H1 (cell line): ENCODE data around the gene SMIM17. TPM values are rescaled to one million over a fixed set of nuclear protein-coding genes. Genes with fewer than 3 reads are reported as not detected.
A peak's percentile ranks its signal among the peaks of the same experiment; 100 is the strongest.

Experiments used
- CTCF ChIA-PET: fragments of 300-600 bp; sonication (Branson Sonifier 250); formaldehyde crosslinking; loops from one replicate; lab custom pipeline; 2021; ENCODE audit not compliant: partially characterized antibody; lab: Charles Lee
- POLR2A ChIA-PET: fragments of 300-600 bp; sonication (Branson Sonifier 250); formaldehyde crosslinking; loops from one replicate; lab custom pipeline; 2021; ENCODE audit warnings: inconsistent platforms; ENCODE audit not compliant: partially characterized antibody; lab: Charles Lee
- DNase-seq, 2 experiments: peaks; one replicate each; pipeline versions ENCODE4 v3.0.0 to v3.0.0-alpha.2; 2010 to 2022; ENCODE audit warnings: low spot score in 2 of 2, low read depth in 1 of 2, mixed read lengths in 1 of 2
- FAIRE-seq: peaks from 2 replicates; lab custom pipeline; 2011; peaks lifted over from hg19 to GRCh38; lab: Jason Lieb, UNC
- H2AFZ ChIP-seq: 2 replicates; pipeline ENCODE4 v1.8.1; 2012; ENCODE audit warnings: low read length, inconsistent platforms
- H2AK5ac ChIP-seq: 2 replicates; pipeline ENCODE4 v1.6.1; 2013; ENCODE audit warnings: low read depth, low read length
- H2BK120ac ChIP-seq: replicated peaks from 2 replicates; pipeline ENCODE3; 2013; ENCODE audit warnings: low read depth, low read length, inconsistent platforms
- H2BK12ac ChIP-seq: 2 replicates; pipeline ENCODE4 v1.6.1; 2013; ENCODE audit warnings: low read depth, low read length
- H2BK15ac ChIP-seq: 2 replicates; pipeline ENCODE4 v1.6.1; 2013; ENCODE audit warnings: low read length
- H2BK20ac ChIP-seq: 2 replicates; pipeline ENCODE4 v1.6.1; 2013; ENCODE audit warnings: low read length
- H2BK5ac ChIP-seq: 2 replicates; pipeline ENCODE4 v1.6.1; 2013; ENCODE audit warnings: low read depth, low read length
- H3K14ac ChIP-seq: 2 replicates; pipeline ENCODE4 v1.6.1; 2013; ENCODE audit warnings: inconsistent platforms; ENCODE audit not compliant: insufficient read length
- H3K18ac ChIP-seq: 2 replicates; pipeline ENCODE4 v1.6.1; 2013; ENCODE audit warnings: low read length; ENCODE audit errors: extremely low read depth
- H3K23ac ChIP-seq: 2 replicates; pipeline ENCODE4 v1.6.1; 2013; ENCODE audit warnings: inconsistent platforms; ENCODE audit not compliant: insufficient read length
- H3K23me2 ChIP-seq: 2 replicates; pipeline ENCODE4 v1.6.1; 2013; ENCODE audit warnings: low read depth, low read length
- H3K27ac ChIP-seq: 2 replicates; pipeline ENCODE4 v1.6.1; 2011; ENCODE audit warnings: low read depth, low read length, inconsistent platforms
- H3K27me3 ChIP-seq, 4 experiments: replicated peaks in 1 of 4; 1 replicate in 1 of 4; 2 replicates in 3 of 4; pipeline versions ENCODE4 v1.6.1 to v1.8.1; 2011 to 2013; ENCODE audit warnings: low read length in 3 of 4, mild to moderate bottlenecking in 3 of 4, inconsistent platforms in 2 of 4, mixed read lengths in 2 of 4, moderate library complexity in 1 of 4; ENCODE audit not compliant: control insufficient read depth in 3 of 4, insufficient read depth in 3 of 4; ENCODE audit errors: extremely low read depth in 1 of 4
- H3K36me3 ChIP-seq, 4 experiments: 2 replicates each; pipeline versions ENCODE4 v1.6.1 to v1.8.1; 2011 to 2013; ENCODE audit warnings: mild to moderate bottlenecking in 4 of 4, low read length in 3 of 4, moderate library complexity in 2 of 4, control low read depth in 1 of 4, inconsistent platforms in 1 of 4; ENCODE audit not compliant: insufficient read depth in 4 of 4, control insufficient read depth in 2 of 4
- H3K4ac ChIP-seq: replicated peaks from 2 replicates; pipeline ENCODE3; 2013; ENCODE audit warnings: low read length, low read depth, mixed read lengths, inconsistent platforms; ENCODE audit not compliant: insufficient read length
- H3K4me1 ChIP-seq, 4 experiments: replicated peaks in 1 of 4; 1 replicate in 1 of 4; 2 replicates in 3 of 4; pipeline versions ENCODE4 v1.6.1 to v1.8.1; 2011 to 2013; ENCODE audit warnings: low read length in 3 of 4, inconsistent platforms in 2 of 4, mixed read lengths in 1 of 4; ENCODE audit not compliant: insufficient read depth in 4 of 4, control insufficient read depth in 3 of 4
- H3K4me2 ChIP-seq, 2 experiments: 2 replicates each; pipeline versions ENCODE4 v1.6.1 to v1.8.1; 2011 to 2013; ENCODE audit warnings: low read depth in 2 of 2, low read length in 2 of 2, control low read depth in 1 of 2, inconsistent platforms in 1 of 2, mild to moderate bottlenecking in 1 of 2; ENCODE audit not compliant: insufficient read depth in 1 of 2
- H3K4me3 ChIP-seq, 4 experiments: fragments of 200-600, 300-600 bp in 1 of 4; sonication (generic), shearing (Covaris generic), sonication (Bioruptor Twin) in 1 of 4; 2 replicates each; pipeline versions ENCODE4 v1.5.1 to v1.8.1; 2011 to 2016; ENCODE audit warnings: low read length in 4 of 4, low read depth in 3 of 4, control low read depth in 2 of 4, inconsistent platforms in 2 of 4, mild to moderate bottlenecking in 2 of 4, mixed read lengths in 1 of 4, moderate library complexity in 1 of 4; ENCODE audit not compliant: insufficient read depth in 2 of 4; ENCODE audit errors: extremely low read depth in 1 of 4
- H3K56ac ChIP-seq: replicated peaks from 2 replicates; pipeline ENCODE3; 2013; ENCODE audit warnings: low read depth, mild to moderate bottlenecking, mixed read lengths, low read length, inconsistent platforms; ENCODE audit not compliant: insufficient read length
- H3K79me1 ChIP-seq: 2 replicates; pipeline ENCODE4 v1.6.1; 2013; ENCODE audit warnings: low read depth, low read length, control low read depth
- H3K79me2 ChIP-seq, 2 experiments: 2 replicates each; pipeline versions ENCODE4 v1.6.1 to v1.8.1; 2012 to 2013; ENCODE audit warnings: low read length in 2 of 2, mild to moderate bottlenecking in 2 of 2, inconsistent platforms in 1 of 2; ENCODE audit not compliant: insufficient read depth in 2 of 2, control insufficient read depth in 1 of 2
- H3K9ac ChIP-seq, 4 experiments: replicated peaks in 1 of 4; 1 replicate in 1 of 4; 2 replicates in 3 of 4; pipeline versions ENCODE4 v1.6.1 to v1.8.1; 2011 to 2013; ENCODE audit warnings: low read depth in 3 of 4, low read length in 3 of 4, control low read depth in 2 of 4, mild to moderate bottlenecking in 2 of 4, moderate library complexity in 2 of 4, inconsistent platforms in 1 of 4; ENCODE audit errors: extremely low read depth in 1 of 4
- H3K9me3 ChIP-seq, 2 experiments: 2 replicates each; pipeline versions ENCODE4 v1.6.1 to v1.8.1; 2012 to 2013; ENCODE audit warnings: mild to moderate bottlenecking in 2 of 2, moderate library complexity in 2 of 2, control low read depth in 1 of 2, inconsistent platforms in 1 of 2, low read depth in 1 of 2, low read length in 1 of 2, mixed read lengths in 1 of 2; ENCODE audit not compliant: insufficient read depth in 2 of 2
- H4K20me1 ChIP-seq, 2 experiments: replicated peaks in 1 of 2; 2 replicates each; pipeline versions ENCODE3 to v1.8.1; 2011 to 2013; ENCODE audit warnings: inconsistent platforms in 2 of 2, low read length in 2 of 2, mild to moderate bottlenecking in 1 of 2; ENCODE audit not compliant: insufficient read depth in 2 of 2, control insufficient read depth in 1 of 2
- H4K5ac ChIP-seq: 2 replicates; pipeline ENCODE4 v1.6.1; 2013; ENCODE audit warnings: low read length, low read depth, mixed read lengths, inconsistent platforms; ENCODE audit not compliant: insufficient read length
- H4K8ac ChIP-seq: 2 replicates; pipeline ENCODE4 v1.8.0; 2013; ENCODE audit warnings: mild to moderate bottlenecking, moderate library complexity, low read length, inconsistent platforms; ENCODE audit not compliant: insufficient read depth; ENCODE audit errors: extremely low read depth
- H4K91ac ChIP-seq: replicated peaks from 2 replicates; pipeline ENCODE3; 2013; ENCODE audit warnings: low read length, mixed read lengths, inconsistent platforms; ENCODE audit not compliant: insufficient read length
- CBX5 ChIP-seq: fragments of 300-800, 300-1000 bp; sonication (generic); IDR thresholded peaks from 2 replicates; pipeline ENCODE4 v1.7.1; 2016; ENCODE audit warnings: antibody characterized with exemption, low read length, low read depth
- CTBP2 ChIP-seq: IDR thresholded peaks from 2 replicates; pipeline ENCODE4 v1.7.0; 2011; ENCODE audit warnings: borderline replicate concordance, mild to moderate bottlenecking, moderate library complexity, mixed read lengths, low read length; ENCODE audit not compliant: insufficient read depth, insufficient read length
- JUND ChIP-seq: IDR thresholded peaks from 2 replicates; pipeline ENCODE4 v1.6.1; 2011; ENCODE audit warnings: mild to moderate bottlenecking, improper control_type of control experiment, low read length
- POLR2A ChIP-seq, 2 experiments: IDR thresholded peaks; 1 replicate in 1 of 2; 2 replicates in 1 of 2; pipeline ENCODE4 v1.6.1; 2011; ENCODE audit warnings: low read depth in 2 of 2, low read length in 2 of 2, mild to moderate bottlenecking in 2 of 2; ENCODE audit errors: control extremely low read depth in 1 of 2
- RBBP5 ChIP-seq: IDR thresholded peaks from 2 replicates; pipeline ENCODE4 v1.7.1; 2012; ENCODE audit warnings: low read depth, mild to moderate bottlenecking, inconsistent platforms, low read length, moderate library complexity, borderline replicate concordance
- SRF ChIP-seq: IDR thresholded peaks from 2 replicates; pipeline ENCODE4 v1.6.1; 2011; ENCODE audit warnings: mild to moderate bottlenecking, low read depth, low read length, moderate library complexity
- TAF1 ChIP-seq: IDR thresholded peaks from 2 replicates; pipeline ENCODE4 v1.6.1; 2011; ENCODE audit warnings: mild to moderate bottlenecking, low read depth, low read length
- ZNF274 ChIP-seq: IDR thresholded peaks from 2 replicates; pipeline ENCODE4 v1.7.0; 2012; ENCODE audit warnings: low read length, borderline replicate concordance; ENCODE audit errors: extremely low read depth
- whole genome bisulfite sequencing, 2 experiments: shearing (Covaris generic) in 1 of 2; methylation state at CpG; one replicate each; pipeline versions ENCODE4 v1.1.6 to v1.1.7; 2013 to 2015; ENCODE audit warnings: low lambda C conversion rate in 2 of 2, mixed read lengths in 2 of 2, inconsistent platforms in 1 of 2, low coverage in 1 of 2, missing lambda C conversion rate in 1 of 2; ENCODE audit not compliant: insufficient replicate concordance in 2 of 2, insufficient coverage in 1 of 2, insufficient read length in 1 of 2; ENCODE audit errors: extremely low coverage in 1 of 2, missing lambda C conversion rate in 1 of 2; 5-methylcytosine and 5-hydroxymethylcytosine counted together
- polyA plus RNA-seq, 7 experiments: library from polyadenylated mRNA; depleted of rRNA in 3 of 7; stranded (reverse) in 5 of 7; unstranded in 2 of 7; fragments of >200 nt in 5 of 7; fragments of 200-250 nt in 2 of 7; gene quantifications; 1 replicate in 5 of 7; 2 replicates in 1 of 7; 4 replicates in 1 of 7; pipeline versions ENCODE4 v1.2.1 to v1.2.3, GENCODE V29; 2011 to 2013; ENCODE audit warnings: missing spikeins in 2 of 7, mixed read lengths in 2 of 7
- total RNA-seq: library from RNA; stranded (reverse); fragmentation: NEBNext Ultra II Directional; extraction: Animal tissue kit (Norgen Biotek cat#: 25700); gene quantifications from 2 replicates; pipeline ENCODE4 v1.2.1, GENCODE V29; 2021

Gene SMIM17
- total and polyA plus RNA-seq, 2 of the 8 experiments (the other 6 are each of a cell fraction or from before 2014, with no cell fraction given) = 0.06 TPM; not detected in 1

DNA sequence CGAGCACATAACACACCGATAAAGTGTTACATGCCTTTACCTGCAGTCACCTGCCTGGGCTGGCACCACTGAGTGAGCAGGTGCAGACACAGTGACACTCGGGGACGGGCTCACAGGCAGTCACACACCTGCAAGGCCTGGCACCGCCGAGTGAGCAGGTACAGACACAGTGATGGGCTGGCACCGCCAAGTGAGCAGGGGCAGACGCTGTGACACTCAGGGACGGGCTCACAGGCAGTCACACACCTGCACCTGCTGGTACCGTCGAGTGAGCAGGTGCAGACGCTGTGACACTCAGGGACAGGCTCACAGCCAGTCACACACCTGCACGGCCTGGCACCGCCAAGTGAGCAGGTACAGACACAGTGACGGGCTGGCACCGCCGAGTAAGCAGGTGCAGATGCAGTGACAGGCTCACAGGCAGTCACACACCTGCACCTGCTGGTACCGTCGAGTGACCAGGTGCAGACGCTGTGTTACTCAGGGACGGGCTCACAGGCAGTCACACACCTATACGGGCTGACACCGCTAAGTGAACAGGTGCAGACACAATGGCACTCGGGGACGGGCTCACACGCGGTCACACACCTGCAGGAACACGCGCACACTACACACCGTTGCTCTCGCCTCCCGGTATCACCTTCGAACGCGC is 28.1 kb downstream of the SMIM17 start:
- Histone ChIP-seq H3K79me2 (no peaks in the 10 kb centered on the region), H4K20me1 (peaks cover 0 to 3% of the 10 kb centered on the region in 2 experiments), H3K9ac (peak overlapping the region in 1 of 4 experiments; percentile 24; a peak in 1 of 7 replicates), H3K18ac (no peak overlapping the region), H3K27ac (no peak overlapping the region), H3K4me1 (peaks cover 0 to 10% (median 0%) of the 10 kb centered on the region in 4 experiments; a peak in 1 of 7 replicates), H3K23ac (peak overlapping the region; percentile 92), H2BK20ac (no peak overlapping the region), H4K5ac (peak overlapping the region; percentile 52), H2BK120ac (no peak overlapping the region), H2AFZ (no peak overlapping the region), H3K4me3 (peak overlapping the region in 1 of 4 experiments; percentile 92; a peak in 1 of 8 replicates), H3K4me2 (peak overlapping the region in 1 of 2 experiments; percentile 91; a peak in 2 of 4 replicates), H2BK15ac (no peak overlapping the region), H2AK5ac (no peak overlapping the region), H2BK12ac (no peak overlapping the region), H3K56ac (peak overlapping the region; percentile 73), H3K4ac (peak overlapping the region; percentile 89), H3K9me3 (peaks cover 55 to 82% of the 10 kb centered on the region in 2 experiments), H3K79me1 (no peaks in the 10 kb centered on the region), H3K23me2 (peaks cover 8% of the 10 kb centered on the region), H2BK5ac (peak overlapping the region; percentile 35; the same call in 1 of the 2 replicates), H3K36me3 (no peaks in the 10 kb centered on the region), H4K91ac (peak overlapping the region; percentile 59), H4K8ac (peak overlapping the region; percentile 95; the same call in 1 of the 2 replicates), H3K27me3 (no peaks in the 10 kb centered on the region), H3K14ac (peak overlapping the region; percentile 81)
- no peak for TF ChIP-seq ZNF274
- no peak for TF ChIP-seq RBBP5
- TF ChIP-seq TAF1 = no peak
- TF ChIP-seq CBX5 = no peak
- no peak for TF ChIP-seq POLR2A (IDR thresholded peaks at IDR 0.05; ENCODE audit: control extremely low read depth in 1 of 2, low read depth in 2 of 2, low read length in 2 of 2)
- TF ChIP-seq JUND = no peak
- TF ChIP-seq SRF = no peak
- TF ChIP-seq CTBP2 = no peak
- FAIRE-seq (no peak), DNase-seq (no peak)
- WGBS, 2 experiments = 89% methylated on average over 35 of the region's 35 CpGs; no CpG with 5 or more reads in 1 of the 2 experiments
- ChIA-PET POLR2A (no interaction called here), CTCF (no interaction called here)
